ENCODE results near the gene ZNF775. TPM values are rescaled to one million over a fixed set of nuclear protein-coding genes. Genes with fewer than 3 reads are reported as not detected.

ZNF775 gene
- total RNA-seq, 1 experiment from 2014 or later, result 5.8 TPM

- Histone ChIP-seq H3K27me3 (replicated peaks) (no peaks in the 10 kb centered on the region), H3K27ac (no peak overlapping the region), H3K9me3 (replicated peaks) (peaks cover 2% of the 10 kb centered on the region; the same call in 1 of the 2 replicates), H3K4me3 (no peak overlapping the region), H3K4me1 (replicated peaks) (no peaks in the 10 kb centered on the region), H3K36me3 (no peaks in the 10 kb centered on the region)
- DNase-seq (ENCODE audit: low read depth in 1 of 2, low spot score in 2 of 2), result no peak
Observed at GRCh38 chr7:150441524-150441923, 62.4 kb downstream of the ZNF775 start.

GRCh38 chr7:150442811-150443210, 63.7 kb downstream of the ZNF775 start:
- no peak for DNase-seq (ENCODE audit: low read depth in 1 of 2, low spot score in 2 of 2)
- no peaks in the 10 kb centered on the region for H3K27me3 ChIP-seq (replicated peaks)
- no peaks in the 10 kb centered on the region for H3K36me3 ChIP-seq
- H3K27ac ChIP-seq, result no peak overlapping the region
- no peaks in the 10 kb centered on the region for H3K4me1 ChIP-seq (replicated peaks)
- H3K4me3 ChIP-seq, result no peak overlapping the region
- H3K9me3 ChIP-seq (replicated peaks), result peaks cover 2% of the 10 kb centered on the region; the same call in 1 of the 2 replicates

- H3K9me3 ChIP-seq (replicated peaks), result peaks cover 2% of the 10 kb centered on the region; the same call in 1 of the 2 replicates
- H3K36me3 ChIP-seq, result no peaks in the 10 kb centered on the region
Observed at GRCh38 chr7:150443793-150444540, 64.8 kb downstream of the ZNF775 start.

GRCh38 chr7:150444674-150445365, 65.7 kb downstream of the ZNF775 start:
- peaks cover 2% of the 10 kb centered on the region; the same call in 1 of the 2 replicates for H3K9me3 ChIP-seq (replicated peaks)
- H3K27ac ChIP-seq, result no peak overlapping the region
- DNase-seq (ENCODE audit: low read depth in 1 of 2, low spot score in 2 of 2), result no peak
- H3K4me1 ChIP-seq (replicated peaks), result no peaks in the 10 kb centered on the region
- peaks cover 7% of the 10 kb centered on the region; the same call in 1 of the 2 replicates for H3K27me3 ChIP-seq (replicated peaks)
- H3K36me3 ChIP-seq, result no peaks in the 10 kb centered on the region
- H3K4me3 ChIP-seq, result no peak overlapping the region

More at GRCh38 chr7:150443793-150444540, 64.8 kb downstream of the ZNF775 start:
- H3K27ac ChIP-seq, result no peak overlapping the region
- no peaks in the 10 kb centered on the region for H3K4me1 ChIP-seq (replicated peaks)
- H3K27me3 ChIP-seq (replicated peaks), result peaks cover 2% of the 10 kb centered on the region; the same call in 1 of the 2 replicates
- no peak for DNase-seq (ENCODE audit: low read depth in 1 of 2, low spot score in 2 of 2)
- no peak overlapping the region for H3K4me3 ChIP-seq

- H3K27ac ChIP-seq, result no peak overlapping the region
- H3K9me3 ChIP-seq (replicated peaks), result peaks cover 2% of the 10 kb centered on the region; the same call in 1 of the 2 replicates
- DNase-seq (ENCODE audit: low read depth in 1 of 2, low spot score in 2 of 2), result no peak
- H3K4me1 ChIP-seq (replicated peaks), result no peaks in the 10 kb centered on the region
- no peak overlapping the region for H3K4me3 ChIP-seq
- H3K27me3 ChIP-seq (replicated peaks), result peaks cover 12% of the 10 kb centered on the region
- H3K36me3 ChIP-seq, result no peaks in the 10 kb centered on the region
Observed at GRCh38 chr7:150446288-150446938, 67.3 kb downstream of the ZNF775 start.

Other genes with a start within 250 kb of the ZNF775 start
- not detected in 2 replicates for gene LRRC61, start 56.0 kb upstream of the ZNF775 start, total RNA-seq (2014; rRNA removed; shearing (Covaris generic))
- not detected in 2 replicates for gene ACTR3C, start 55.8 kb upstream of the ZNF775 start, total RNA-seq (2014; rRNA removed; shearing (Covaris generic))
- gene RARRES2, start 37.7 kb upstream of the ZNF775 start, total RNA-seq (2014; rRNA removed; shearing (Covaris generic)), result not detected in 2 replicates
- gene REPIN1, start 10.5 kb upstream of the ZNF775 start, total RNA-seq (2014; rRNA removed; shearing (Covaris generic)), result 55.7 and 62.4 TPM in 2 replicates
- gene GIMAP8, start 71.3 kb downstream of the ZNF775 start, total RNA-seq (2014; rRNA removed; shearing (Covaris generic)), result not detected in 2 replicates
- gene GIMAP7, start 135.5 kb downstream of the ZNF775 start, total RNA-seq (2014; rRNA removed; shearing (Covaris generic)), result not detected in 2 replicates
- not detected in 2 replicates for gene GIMAP4, start 188.1 kb downstream of the ZNF775 start, total RNA-seq (2014; rRNA removed; shearing (Covaris generic))